SK-N-MC (cell line): ENCODE results near the gene AHNAK.

ENCODE experiments used
- EZH2 ChIP-seq: fragments of 200-600 bp; sonication (generic); IDR thresholded peaks from one replicate; pipeline ENCODE4 v1.6.1; 2017; ENCODE audit warnings: antibody characterized with exemption
- FOXP2 ChIP-seq: optimal IDR thresholded peaks from 2 replicates; pipeline ENCODE3; 2011; ENCODE audit warnings: mild to moderate bottlenecking, moderate library complexity; ENCODE audit not compliant: insufficient read depth; ENCODE audit errors: extremely low read length, control extremely low read depth
- POLR2AphosphoS5 ChIP-seq: IDR thresholded peaks from 2 replicates; pipeline ENCODE4 v1.6.1; 2012; ENCODE audit warnings: mild to moderate bottlenecking, low read depth, low read length, borderline replicate concordance

- TF ChIP-seq FOXP2 (no peak), POLR2AphosphoS5 (no peak), EZH2 (no peak)
These were observed 12.1 kb upstream of the AHNAK start for GRCh38 chr11:62558669-62559068.
